GM18508 (cell line): ENCODE results near the gene KCNG2.

Experiments used
- ATAC-seq: cut with Tn5 transposase; IDR thresholded peaks from one replicate; pipeline ENCODE4 v1.9.1; 2021; ENCODE audit warnings: moderate number of reproducible peaks; ENCODE audit not compliant: insufficient read depth, unreplicated experiment

The KCNG2 gene

DNA sequence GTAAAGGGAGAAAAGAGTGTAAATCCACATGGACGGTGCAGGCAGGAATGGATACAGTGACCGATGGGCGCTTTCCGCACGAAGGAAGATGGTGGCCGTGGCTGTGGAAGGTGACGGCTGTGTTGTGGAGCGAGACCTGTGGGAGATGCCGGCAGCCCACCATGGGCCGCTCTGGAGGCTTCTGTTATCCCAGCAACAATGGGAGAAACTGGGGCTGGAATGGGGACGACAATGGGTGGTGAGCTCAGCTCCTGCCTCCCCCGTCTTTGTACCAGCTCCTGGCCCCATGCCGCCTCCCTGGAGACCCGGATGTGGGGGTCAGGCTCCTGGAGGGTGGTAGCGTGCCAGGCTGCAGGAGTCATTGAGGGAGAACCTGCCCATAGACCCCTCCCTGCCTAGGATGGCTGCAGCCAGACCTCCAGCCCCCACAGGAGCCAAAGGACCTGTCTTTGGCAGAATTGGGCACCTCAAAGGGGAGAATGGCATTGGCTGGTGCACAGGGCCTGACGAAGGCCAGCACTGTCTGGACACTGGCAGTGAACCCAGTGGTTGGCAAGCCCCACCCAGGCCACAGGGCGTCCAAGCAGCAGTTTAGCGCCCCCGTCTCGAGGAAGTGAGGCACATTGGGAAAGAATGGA is 81.1 kb downstream of the KCNG2 start:
- no peak for ATAC-seq

DNA sequence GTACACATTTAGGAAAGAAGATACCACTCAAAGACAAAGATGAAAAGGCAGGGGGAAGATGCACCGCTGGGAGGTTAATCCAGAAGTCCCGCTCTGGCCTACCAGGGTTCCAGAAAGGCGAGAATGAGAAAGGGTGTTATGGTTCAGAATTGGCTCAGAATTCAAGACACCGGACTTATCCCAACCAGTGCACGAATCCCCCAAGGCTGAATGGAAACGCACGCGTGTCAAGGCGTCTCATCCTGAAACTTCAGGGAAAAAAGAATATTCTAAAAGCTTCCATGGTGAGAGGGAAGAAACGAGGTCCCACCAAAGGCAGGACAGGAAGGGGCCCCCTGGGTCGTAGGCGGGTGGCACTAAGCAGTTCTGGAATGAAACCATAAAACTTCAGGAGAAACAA is 81.8 kb downstream of the KCNG2 start:
- no peak for ATAC-seq

DNA sequence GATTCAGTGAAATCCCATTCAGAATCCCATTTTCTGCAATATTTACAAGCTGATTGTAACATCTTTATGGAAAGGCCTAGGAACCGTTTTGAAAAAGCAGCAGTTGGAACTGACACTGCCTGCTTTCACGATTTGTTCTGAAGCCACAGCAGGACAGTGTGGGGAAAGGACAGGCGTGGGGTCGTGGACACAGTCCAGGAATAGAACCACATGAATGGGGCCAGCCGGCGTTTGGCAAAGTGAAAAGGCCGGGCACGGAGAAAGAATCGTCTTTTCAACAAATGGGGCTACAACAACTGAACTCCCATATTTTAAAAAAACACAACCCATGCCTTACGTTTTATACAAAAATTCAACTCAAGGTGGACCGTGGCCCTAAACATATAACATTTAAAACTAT is 84.0 kb downstream of the KCNG2 start:
- ATAC-seq: no peak

DNA sequence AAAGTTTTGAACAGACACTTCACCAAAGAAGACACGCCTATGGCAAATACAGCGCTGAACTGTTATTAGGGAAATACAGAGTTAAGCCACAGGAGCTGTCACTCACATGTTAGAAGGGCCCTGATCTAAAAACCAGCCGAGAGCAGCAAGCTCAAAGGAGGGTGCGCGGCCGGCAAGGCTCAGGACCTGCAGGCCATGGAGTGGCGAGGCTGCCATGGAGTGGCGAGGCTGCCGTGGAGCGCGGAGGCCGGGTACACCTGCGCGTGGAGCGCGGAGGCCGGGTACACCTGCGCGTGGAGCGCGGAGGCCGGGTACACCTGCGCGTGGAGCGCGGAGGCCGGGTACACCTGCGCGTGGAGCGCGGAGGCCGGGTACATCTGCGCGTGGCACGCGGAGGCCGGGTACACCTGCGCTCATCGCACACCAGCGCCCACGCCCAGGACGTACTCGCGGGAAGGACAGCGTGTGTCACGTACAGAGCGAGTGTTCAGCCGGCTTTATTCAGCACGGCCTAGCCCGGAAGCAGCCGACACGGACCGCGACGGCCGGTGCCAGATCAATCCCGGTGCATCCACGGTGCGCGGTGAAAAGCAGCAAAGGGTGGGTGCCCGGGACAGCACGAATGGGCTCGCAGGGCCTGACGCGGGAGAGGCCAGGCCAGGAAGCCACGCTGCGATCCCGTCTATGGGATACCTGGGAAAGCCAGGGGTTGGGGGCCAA is 84.9 kb downstream of the KCNG2 start:
- no peak for ATAC-seq

DNA sequence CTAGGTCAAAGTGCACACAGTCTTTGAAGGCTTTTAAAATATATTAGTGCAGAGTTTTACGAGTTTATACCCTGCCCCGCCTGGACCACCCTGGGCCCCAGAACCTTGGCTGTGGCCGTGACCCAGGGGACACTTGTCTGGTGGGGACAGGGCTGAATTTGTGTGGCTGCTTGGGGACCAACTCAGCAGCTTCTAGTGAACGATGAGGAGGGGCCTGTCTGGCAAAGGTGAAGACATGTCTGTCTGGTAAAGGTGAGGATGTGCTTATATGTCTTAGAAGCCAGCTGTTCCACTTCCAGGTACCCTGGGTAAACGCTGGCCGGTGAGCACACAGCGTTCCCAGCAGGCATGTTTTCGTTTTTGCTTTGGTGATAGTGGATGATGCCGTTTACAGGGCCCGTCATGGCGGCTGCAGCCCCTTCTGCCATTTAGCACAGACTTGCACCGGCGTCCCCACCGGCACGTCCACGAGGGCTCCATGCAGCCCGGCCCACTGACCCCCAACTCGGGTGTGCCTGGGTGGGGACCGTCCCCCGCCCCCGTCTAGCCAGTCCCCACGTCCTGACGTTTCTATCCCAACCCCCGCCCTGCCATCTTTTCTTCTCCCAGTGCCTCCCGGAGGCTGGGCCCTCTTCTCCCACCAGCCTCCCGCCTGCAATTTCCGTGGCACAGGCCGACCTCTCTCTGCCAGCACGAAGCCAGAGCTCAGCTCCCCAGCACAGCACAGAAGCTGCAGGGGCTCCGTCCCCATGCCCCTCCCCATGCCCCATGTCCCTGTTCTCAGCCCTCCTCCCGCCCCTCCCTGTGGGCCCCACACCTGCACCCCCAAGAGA is 85.9 kb downstream of the KCNG2 start:
- ATAC-seq: no peak

DNA sequence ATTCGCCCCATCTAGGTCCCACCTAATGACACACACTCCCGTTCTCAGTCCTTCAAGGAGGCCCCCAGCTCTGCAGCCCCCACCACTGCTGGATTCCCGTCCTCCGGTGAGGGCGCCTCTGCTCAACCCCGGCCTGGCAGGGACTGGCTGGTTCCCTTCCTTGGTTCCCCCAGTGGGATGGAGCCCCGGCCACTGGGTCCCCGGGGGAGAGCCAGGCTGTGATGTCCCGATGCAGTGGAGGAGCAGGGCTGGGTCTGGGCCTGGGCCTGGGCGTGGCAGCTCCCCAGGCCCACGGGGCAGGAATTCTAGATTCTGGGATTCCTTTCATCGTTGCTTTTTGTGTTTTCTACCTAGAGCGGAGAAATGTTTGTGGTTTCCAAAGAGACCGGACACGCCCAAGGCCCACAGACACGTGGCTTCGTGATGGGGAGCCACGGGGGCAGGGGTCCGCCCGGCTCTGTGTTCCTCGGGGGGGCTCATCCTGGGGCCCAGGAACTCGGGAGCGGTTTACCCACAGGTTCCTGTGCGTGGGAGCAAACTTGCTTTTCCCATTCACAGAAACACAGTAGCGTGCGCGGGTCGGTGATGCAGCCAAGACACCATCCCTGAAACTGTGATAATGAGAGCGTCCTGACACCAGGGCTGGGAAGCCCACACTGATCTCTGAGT is 86.7 kb downstream of the KCNG2 start:
- ATAC-seq: no peak

DNA sequence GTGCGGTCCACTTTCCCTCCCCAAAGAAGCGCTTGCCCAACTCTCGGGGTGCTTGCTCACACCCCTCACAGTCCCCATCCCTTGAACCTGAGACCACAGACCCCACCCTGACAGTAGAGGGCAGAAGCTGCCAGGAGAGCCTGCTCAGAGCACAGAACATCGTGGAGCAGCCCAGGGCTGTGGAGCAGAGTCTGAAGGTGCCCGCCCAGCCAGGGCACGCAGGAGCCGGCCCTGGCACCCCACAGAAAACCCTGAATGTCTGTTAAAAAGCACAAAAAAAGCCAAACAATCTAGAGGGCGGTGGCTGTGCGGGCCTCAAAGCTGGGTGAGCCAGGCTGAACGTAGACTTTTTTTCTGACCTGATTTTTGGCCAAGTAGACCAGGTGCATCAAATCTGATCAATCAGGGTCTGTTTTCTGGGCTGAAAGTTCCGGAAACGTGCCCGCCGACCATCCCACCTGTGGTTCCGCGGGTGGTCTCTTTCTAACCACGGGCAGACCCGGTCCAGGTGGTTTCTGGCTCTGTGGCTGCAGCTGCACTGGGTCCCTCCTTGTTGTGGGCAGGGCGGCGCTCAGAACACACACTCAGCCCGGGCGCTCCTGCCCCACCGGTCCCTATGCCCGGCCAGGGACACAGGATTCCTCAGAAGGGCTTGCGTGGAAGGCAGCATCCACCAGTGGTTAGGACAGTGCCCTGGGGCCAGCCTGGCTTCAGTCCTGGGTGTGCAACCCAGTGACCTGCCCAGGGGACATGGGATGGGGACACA is 87.4 kb downstream of the KCNG2 start:
- no peak for ATAC-seq

DNA sequence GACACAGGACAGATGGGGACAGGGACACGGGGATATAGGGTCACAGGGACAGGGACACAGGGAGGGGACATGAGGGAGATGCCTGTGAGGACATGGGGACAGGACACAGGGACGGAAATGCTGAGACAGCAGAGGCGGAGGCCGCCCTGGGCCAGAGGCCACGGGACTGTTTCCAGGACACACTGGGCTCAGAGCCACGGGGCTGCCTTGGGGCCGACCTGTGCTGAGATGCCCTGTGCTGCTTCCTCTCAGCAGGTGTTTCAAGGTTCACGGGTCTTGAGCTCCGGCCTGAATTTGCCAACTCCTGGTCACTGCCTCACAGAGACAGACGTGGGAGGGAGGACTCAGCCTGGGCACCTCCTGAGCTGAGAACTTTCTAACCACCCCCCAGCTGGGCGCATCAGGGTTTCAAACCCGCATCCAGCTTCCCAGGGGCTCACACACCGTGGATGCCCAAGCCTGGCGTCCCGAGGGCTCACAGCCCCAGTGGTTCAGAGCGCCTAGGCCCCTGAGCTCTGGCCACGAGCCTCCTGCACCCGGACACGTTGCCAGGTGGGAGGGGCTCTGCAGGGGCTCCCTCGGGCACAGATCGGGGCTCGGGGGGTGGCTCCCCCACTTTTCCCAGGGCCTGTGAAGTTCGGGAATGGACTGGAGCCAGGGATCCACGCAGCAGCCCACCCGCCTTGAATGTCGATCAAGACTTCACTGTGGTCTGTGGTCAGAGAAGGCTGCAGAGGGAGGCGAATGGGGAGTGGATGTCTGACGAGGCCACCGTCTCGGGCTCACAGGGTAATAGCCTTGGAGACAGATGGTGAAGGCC is 89.7 kb downstream of the KCNG2 start:
- ATAC-seq: no peak

DNA sequence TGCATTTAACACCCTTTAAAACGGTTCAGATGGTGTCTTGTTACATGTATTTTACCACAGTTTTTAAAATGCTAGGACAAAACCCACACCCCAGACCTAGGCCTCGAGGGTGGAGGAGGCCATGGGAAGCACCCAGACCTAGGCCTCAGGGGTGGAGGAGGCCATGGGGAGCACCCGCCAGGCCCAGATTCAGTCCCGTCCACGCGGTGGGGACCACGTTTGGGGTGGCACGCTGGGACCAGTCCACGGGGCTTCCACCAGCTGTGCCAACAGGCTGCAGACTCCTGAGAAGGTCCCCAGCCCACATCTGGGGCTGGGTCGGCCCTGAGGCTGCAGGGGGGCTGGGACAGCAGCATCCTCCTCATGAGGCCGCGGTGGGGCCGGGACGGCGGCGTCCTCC is 90.3 kb downstream of the KCNG2 start:
- ATAC-seq: no peak

DNA sequence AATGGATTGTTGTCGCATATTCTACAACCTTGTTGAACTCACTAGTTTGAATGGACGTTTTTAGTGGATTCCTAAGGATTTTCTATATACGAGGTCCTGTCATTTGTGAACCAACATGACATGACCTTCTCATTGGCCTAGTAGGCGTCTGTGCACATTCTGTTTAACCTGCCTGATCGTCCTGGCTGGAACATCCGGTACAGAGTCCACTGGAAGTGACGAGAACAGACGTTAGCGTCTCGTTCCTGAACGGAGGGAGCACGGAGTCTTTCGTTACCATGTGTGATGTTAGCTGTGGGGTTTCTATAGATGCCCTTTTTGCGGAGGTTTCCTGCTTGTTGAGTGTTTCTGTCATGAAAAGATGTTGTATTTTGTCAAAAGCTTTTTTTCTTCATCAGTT is 91.8 kb downstream of the KCNG2 start:
- no peak for ATAC-seq

DNA sequence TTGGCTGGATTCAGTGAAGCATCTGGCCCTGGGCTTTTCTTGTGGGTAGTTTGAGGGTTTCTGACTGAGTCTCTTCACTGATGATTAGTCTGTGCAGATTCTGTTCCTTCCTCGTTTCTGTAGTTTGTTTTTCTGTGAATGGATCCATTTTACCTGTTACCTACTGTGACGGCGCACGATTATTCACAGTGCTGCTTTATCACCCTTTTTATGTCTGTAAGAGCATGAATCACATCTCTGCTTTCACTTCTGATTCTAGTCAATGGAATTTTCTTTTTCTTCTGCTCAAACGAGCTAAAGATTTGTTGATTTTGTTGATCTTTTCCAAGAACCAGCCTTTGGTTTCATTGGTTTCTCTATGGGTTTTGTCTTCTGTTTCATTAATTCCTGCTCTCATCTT is 92.9 kb downstream of the KCNG2 start:
- no peak for ATAC-seq

DNA sequence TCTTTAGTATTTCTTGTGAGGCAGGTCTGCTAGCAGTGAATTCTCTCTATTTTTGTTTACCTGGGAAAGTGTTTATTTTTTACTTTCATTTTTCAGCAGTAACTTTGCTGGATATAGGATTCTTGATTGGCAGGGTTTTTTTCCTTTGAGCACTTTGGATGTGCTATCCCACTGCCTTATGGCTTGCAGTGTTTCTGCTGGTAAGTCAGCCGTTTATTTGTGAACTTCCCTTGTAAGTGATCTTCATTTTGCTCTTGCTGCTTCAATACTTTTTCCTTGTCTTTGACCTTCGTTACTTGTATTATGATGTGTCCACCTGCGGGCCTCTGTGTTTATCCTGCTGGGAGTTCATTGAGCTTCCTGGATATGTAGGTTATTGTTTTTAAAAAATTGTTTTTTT is 99.0 kb downstream of the KCNG2 start:
- no peak for ATAC-seq

DNA sequence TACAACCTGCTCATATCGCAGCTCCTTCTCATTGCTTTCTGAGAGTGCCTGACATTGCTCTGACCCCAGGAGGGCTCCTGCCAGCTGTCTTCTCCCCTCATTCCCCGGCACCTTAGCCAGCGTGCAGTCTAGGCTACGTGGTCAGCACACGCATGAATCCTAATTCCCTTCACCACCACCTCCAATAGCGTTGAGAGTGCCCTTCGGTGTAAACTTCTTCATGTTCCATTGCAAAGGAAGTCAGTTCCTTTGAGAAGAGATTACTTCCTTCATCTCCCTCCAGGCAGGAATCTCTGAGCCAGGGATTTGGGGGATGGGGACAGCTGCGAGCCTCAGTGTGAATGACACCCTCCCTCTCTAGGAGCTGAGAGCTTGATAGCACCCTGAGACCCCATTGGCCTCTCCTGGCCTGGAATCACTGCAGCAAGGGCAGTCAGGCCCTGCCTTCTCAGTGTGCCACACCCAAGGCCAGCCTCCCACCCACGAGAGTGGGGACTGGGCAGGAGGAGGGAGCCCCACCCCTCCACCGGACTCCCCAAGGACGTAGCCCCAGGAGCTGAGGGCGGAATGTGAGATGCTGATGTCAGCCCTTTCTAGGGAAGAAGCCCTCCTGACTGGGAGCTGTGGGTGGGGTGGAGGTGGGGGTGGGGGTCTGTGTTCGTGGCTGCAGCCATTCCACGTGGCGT is 100.3 kb downstream of the KCNG2 start:
- no peak for ATAC-seq

DNA sequence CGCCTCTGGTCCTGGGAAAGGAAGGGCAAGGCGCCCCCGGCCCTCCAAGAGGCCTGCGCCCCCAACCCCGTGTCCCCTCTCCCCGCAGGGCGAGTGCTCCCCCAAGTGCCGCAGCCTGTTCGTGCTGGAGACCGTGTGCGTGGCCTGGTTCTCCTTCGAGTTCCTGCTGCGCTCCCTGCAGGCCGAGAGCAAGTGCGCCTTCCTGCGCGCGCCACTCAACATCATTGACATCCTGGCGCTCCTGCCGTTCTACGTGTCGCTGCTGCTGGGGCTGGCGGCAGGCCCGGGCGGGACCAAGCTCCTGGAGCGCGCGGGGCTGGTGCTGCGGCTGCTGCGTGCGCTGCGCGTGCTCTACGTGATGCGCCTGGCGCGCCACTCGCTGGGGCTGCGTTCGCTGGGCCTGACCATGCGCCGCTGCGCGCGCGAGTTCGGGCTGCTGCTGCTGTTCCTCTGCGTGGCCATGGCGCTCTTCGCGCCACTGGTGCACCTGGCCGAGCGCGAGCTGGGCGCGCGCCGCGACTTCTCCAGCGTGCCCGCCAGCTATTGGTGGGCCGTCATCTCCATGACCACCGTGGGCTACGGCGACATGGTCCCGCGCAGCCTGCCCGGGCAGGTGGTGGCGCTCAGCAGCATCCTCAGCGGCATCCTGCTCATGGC is 101.3 kb downstream of the KCNG2 start:
- ATAC-seq: no peak

DNA sequence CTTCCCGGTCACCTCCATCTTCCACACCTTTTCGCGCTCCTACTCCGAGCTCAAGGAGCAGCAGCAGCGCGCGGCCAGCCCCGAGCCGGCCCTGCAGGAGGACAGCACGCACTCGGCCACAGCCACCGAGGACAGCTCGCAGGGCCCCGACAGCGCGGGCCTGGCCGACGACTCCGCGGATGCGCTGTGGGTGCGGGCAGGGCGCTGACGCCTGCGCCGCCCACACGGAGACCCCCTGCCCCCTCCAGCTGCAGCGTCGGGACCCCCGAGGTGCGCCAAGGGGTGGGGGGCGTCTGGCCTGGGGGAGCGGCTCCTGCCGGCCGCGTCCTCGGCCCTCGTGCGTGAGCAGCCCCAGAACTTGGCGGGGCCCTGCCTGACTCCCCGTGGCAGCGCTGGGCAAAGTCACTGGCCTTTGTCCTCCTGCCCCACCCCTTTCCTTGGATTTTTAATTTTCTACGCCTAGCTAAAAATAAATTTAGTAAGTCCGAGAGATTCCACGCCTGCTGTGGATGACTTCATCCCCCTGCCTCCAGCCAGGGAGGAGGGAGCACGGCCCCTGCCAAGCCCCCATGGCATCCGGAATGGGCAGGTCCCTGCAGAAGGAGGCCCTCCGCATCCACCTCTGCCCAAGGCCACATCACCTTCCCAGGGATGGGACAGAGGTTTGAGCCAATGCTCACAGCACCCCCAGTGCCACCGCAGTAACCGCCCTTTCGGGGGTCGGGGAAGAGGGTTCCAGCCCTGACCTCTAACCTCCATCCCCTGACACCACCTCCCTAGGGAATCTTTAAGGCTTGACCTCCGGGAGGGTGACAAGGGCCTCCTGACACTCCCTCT is 102.1 kb downstream of the KCNG2 start:
- ATAC-seq: no peak

DNA sequence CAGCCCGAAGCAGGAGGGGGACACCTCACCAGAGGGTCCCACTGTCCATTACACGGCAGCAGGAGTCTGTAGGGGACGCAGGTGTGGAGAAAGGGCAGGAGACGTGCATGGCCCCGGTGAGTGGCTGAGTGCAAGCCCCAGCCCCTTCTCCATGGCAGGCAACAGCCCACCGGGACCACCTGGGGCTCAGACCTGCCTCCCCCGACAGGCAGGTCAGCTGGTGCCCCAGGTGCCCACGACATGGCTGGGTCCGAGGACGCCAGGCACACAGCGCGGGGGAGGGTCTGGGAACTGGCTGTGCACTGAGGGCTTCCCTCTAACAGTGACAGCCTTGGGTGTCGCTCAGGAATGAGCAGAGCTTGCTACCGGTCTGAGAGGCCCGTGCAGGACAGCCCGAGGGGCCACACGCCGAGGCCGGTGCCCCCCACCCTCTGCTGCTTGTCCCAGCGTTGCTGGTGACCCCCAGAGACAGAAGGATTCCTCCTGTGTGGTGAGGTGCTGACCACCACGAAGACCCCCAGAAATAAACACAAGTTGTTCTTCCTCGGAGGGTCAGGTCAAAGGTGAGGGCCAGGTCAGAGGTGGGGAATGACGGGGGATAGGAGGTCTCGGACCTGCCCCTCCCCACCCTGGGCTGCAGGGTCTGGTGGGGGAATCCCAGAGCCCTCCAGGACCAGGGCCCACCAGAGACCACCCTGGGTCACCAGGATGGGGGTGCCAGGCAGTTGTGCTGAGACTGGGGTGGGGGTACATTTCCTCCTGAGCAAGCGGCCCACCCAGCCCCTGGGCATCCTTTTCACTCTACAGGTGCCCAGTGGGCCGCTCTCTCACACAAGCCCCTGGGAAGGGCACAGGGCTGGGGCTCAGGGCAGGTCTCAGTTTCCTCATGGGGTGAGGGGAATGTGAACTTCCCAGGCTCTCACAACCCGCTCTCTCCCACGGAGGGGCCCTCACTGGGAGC is 103.2 kb downstream of the KCNG2 start:
- ATAC-seq: no peak
